Measurements from ENCODE around the gene SHOX. TPM values are rescaled to one million over a fixed set of nuclear protein-coding genes. Genes with fewer than 3 reads are reported as not detected.

SHOX gene
- total RNA-seq, 2 donors from 2014 or later = not detected

DNA sequence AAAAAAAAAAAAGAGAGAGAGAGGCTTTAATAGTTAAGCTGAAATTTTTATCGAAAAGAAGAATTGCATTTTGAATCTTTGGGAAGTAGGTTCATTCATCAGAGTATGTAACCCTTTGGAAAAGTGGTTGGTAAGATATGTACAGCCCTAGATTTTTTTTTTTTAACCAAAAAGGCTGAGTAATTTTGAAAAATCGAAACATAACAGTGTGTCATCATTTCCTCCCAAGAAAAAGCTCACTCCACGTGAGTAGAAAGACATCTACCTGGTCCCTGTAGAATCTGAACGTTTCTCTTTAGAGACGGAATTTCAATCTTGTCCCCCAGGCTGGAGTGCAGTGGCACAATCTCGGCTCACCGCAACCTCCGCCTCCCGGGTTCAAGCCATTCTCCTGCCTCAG, 16.2 kb downstream of the SHOX start:
- Mint-ChIP-seq H3K4me3 (no peak overlapping the region), H3K36me3 (ENCODE audit: low read depth) (no peaks in the 10 kb centered on the region), H3K27ac (no peak overlapping the region), H3K27me3 (ENCODE audit: insufficient read depth) (peaks cover 74% of the 10 kb centered on the region), H3K9me3 (no peaks in the 10 kb centered on the region), H3K4me1 (peaks cover 7% of the 10 kb centered on the region)
- no peak overlapping the region for H3K27ac ChIP-seq (ENCODE audit: low read depth, low read length)
- WGBS, 2 experiments (ENCODE audit: insufficient coverage in 1 of 2, insufficient read length in 1 of 2) = 77 to 86% methylated on average over 5 to 9 of the region's 9 CpGs
- TF ChIP-seq, protein P1, sequence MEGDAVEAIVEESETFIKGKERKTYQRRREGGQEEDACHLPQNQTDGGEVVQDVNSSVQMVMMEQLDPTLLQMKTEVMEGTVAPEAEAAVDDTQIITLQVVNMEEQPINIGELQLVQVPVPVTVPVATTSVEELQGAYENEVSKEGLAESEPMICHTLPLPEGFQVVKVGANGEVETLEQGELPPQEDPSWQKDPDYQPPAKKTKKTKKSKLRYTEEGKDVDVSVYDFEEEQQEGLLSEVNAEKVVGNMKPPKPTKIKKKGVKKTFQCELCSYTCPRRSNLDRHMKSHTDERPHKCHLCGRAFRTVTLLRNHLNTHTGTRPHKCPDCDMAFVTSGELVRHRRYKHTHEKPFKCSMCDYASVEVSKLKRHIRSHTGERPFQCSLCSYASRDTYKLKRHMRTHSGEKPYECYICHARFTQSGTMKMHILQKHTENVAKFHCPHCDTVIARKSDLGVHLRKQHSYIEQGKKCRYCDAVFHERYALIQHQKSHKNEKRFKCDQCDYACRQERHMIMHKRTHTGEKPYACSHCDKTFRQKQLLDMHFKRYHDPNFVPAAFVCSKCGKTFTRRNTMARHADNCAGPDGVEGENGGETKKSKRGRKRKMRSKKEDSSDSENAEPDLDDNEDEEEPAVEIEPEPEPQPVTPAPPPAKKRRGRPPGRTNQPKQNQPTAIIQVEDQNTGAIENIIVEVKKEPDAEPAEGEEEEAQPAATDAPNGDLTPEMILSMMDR (conservative IDR thresholded peaks at IDR 0.05) = no peak
- H3K9ac ChIP-seq (ENCODE audit: extremely low read depth, low read length, poor library complexity, severe bottlenecking) = no peak overlapping the region
- peaks cover 71% of the 10 kb centered on the region for H3K27me3 ChIP-seq (ENCODE audit: control insufficient read depth, insufficient read depth, low read length, poor library complexity, severe bottlenecking)
- DNase-seq = no peak
- H3K36me3 ChIP-seq (ENCODE audit: control insufficient read depth, insufficient read depth, low read length) = no peaks in the 10 kb centered on the region
- H3K9me3 ChIP-seq (ENCODE audit: control insufficient read depth, low read length) = no peaks in the 10 kb centered on the region
- no peaks in the 10 kb centered on the region for H3K4me1 ChIP-seq (ENCODE audit: control insufficient read depth, insufficient read depth, low read length)
- H3K4me3 ChIP-seq (ENCODE audit: low read length) = no peak overlapping the region

- Mint-ChIP-seq H3K36me3 (ENCODE audit: low read depth) (no peaks in the 10 kb centered on the region), H3K27ac (no peak overlapping the region), H3K4me1 (peaks cover 7% of the 10 kb centered on the region), H3K9me3 (no peaks in the 10 kb centered on the region), H3K27me3 (ENCODE audit: insufficient read depth) (peaks cover 50% of the 10 kb centered on the region), H3K4me3 (no peak overlapping the region)
- no peaks in the 10 kb centered on the region for H3K36me3 ChIP-seq (ENCODE audit: control insufficient read depth, insufficient read depth, low read length)
- H3K9me3 ChIP-seq (ENCODE audit: control insufficient read depth, low read length) = no peaks in the 10 kb centered on the region
- no peak overlapping the region for H3K9ac ChIP-seq (ENCODE audit: extremely low read depth, low read length, poor library complexity, severe bottlenecking)
- no peaks in the 10 kb centered on the region for H3K4me1 ChIP-seq (ENCODE audit: control insufficient read depth, insufficient read depth, low read length)
- no peak overlapping the region for H3K27ac ChIP-seq (ENCODE audit: low read depth, low read length)
- TF ChIP-seq, protein P1 (conservative IDR thresholded peaks at IDR 0.05) = no peak
- DNase-seq = no peak
- H3K27me3 ChIP-seq (ENCODE audit: control insufficient read depth, insufficient read depth, low read length, poor library complexity, severe bottlenecking) = peaks cover 48% of the 10 kb centered on the region
- 93% methylated on average over 12 to 15 of the region's 15 CpGs for WGBS, 2 experiments (ENCODE audit: insufficient coverage in 1 of 2, insufficient read length in 1 of 2)
- no peak overlapping the region for H3K4me3 ChIP-seq (ENCODE audit: low read length)
Observed at GRCh38 chrX:649166-649565, 18.6 kb downstream of the SHOX start.

DNA sequence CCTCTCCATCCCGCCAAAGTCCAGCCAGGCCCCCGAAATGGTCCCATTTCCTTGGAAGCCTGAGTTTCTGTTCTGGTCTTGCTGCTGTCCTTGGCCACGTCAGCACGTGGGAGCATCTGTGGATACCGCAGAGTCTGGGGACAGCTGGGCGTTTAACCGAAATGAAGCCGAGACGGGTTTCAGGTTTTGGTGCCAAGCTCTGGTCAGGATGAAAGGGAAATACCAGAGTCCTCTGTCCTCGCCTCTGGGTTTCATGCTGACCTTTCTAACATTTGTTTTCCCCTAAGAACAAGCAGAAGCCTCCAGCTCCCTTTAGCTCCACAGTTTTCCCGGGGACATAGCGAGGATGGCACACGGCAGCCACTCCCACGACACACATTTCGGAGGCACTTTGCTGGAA, 19.7 kb downstream of the SHOX start:
- Mint-ChIP-seq H3K27me3 (ENCODE audit: insufficient read depth) (peaks cover 39% of the 10 kb centered on the region), H3K4me3 (no peak overlapping the region), H3K4me1 (peaks cover 3% of the 10 kb centered on the region), H3K9me3 (no peaks in the 10 kb centered on the region), H3K27ac (no peak overlapping the region), H3K36me3 (ENCODE audit: low read depth) (no peaks in the 10 kb centered on the region)
- WGBS, 2 experiments (ENCODE audit: insufficient coverage in 1 of 2, insufficient read length in 1 of 2) = 88 to 94% methylated on average over 12 to 15 of the region's 15 CpGs
- no peaks in the 10 kb centered on the region for H3K9me3 ChIP-seq (ENCODE audit: control insufficient read depth, low read length)
- H3K27ac ChIP-seq (ENCODE audit: low read depth, low read length) = no peak overlapping the region
- H3K4me3 ChIP-seq (ENCODE audit: low read length) = no peak overlapping the region
- no peaks in the 10 kb centered on the region for H3K36me3 ChIP-seq (ENCODE audit: control insufficient read depth, insufficient read depth, low read length)
- H3K9ac ChIP-seq (ENCODE audit: extremely low read depth, low read length, poor library complexity, severe bottlenecking) = no peak overlapping the region
- no peaks in the 10 kb centered on the region for H3K4me1 ChIP-seq (ENCODE audit: control insufficient read depth, insufficient read depth, low read length)
- TF ChIP-seq, protein P1 (conservative IDR thresholded peaks at IDR 0.05) = no peak
- peak; percentile 36 for DNase-seq
- H3K27me3 ChIP-seq (ENCODE audit: control insufficient read depth, insufficient read depth, low read length, poor library complexity, severe bottlenecking) = peaks cover 36% of the 10 kb centered on the region

Data from endodermal cell (in vitro differentiated cells).